H9 (cell line): Measurements from ENCODE around the gene TOGARAM2. TPM values are rescaled to one million over a fixed set of nuclear protein-coding genes. Genes with fewer than 3 reads are reported as not detected.
"Not testable (repeated sequence)": the region's sequence is repeated elsewhere in the genome, so short reads cannot be mapped to it uniquely, and the experiment has no call there.

ENCODE experiments used
- DNase-seq: peaks from one replicate; pipeline ENCODE4 v3.0.0-alpha.2; 2017
- H2AFZ ChIP-seq: one replicate; pipeline ENCODE4 v1.6.1; 2013; ENCODE audit warnings: mild to moderate bottlenecking, low read length, control low read depth, moderate library complexity
- H2AK5ac ChIP-seq: 2 replicates; pipeline ENCODE4 v1.6.1; 2013; ENCODE audit warnings: low read length, control low read depth, mixed read lengths; ENCODE audit not compliant: insufficient read length
- H2BK120ac ChIP-seq: one replicate; pipeline ENCODE4 v1.6.1; 2013; ENCODE audit warnings: low read depth, mild to moderate bottlenecking, low read length, control low read depth, inconsistent platforms; ENCODE audit not compliant: poor library complexity, severe bottlenecking
- H2BK12ac ChIP-seq: 2 replicates; pipeline ENCODE4 v1.6.1; 2013; ENCODE audit warnings: low read length, control low read depth, mixed read lengths, low read depth; ENCODE audit not compliant: insufficient read length
- H2BK15ac ChIP-seq: 2 replicates; pipeline ENCODE4 v1.6.1; 2013; ENCODE audit warnings: low read depth, low read length, control low read depth
- H2BK20ac ChIP-seq: one replicate; pipeline ENCODE4 v1.6.1; 2013; ENCODE audit warnings: low read depth, mild to moderate bottlenecking, low read length, control low read depth, inconsistent platforms; ENCODE audit not compliant: poor library complexity, severe bottlenecking
- H2BK5ac ChIP-seq: 2 replicates; pipeline ENCODE4 v1.6.1; 2013; ENCODE audit warnings: low read length, control low read depth, mixed read lengths; ENCODE audit not compliant: insufficient read length
- H3K14ac ChIP-seq: 2 replicates; pipeline ENCODE4 v1.6.1; 2013; ENCODE audit warnings: low read length, control low read depth; ENCODE audit not compliant: insufficient read depth
- H3K18ac ChIP-seq: 2 replicates; pipeline ENCODE4 v1.6.1; 2013; ENCODE audit warnings: low read depth, mild to moderate bottlenecking, mixed read lengths, low read length, control low read depth; ENCODE audit not compliant: insufficient read length
- H3K23ac ChIP-seq: 2 replicates; pipeline ENCODE4 v1.6.1; 2013; ENCODE audit warnings: low read length, control low read depth, mixed read lengths, low read depth; ENCODE audit not compliant: insufficient read length
- H3K23me2 ChIP-seq: 2 replicates; pipeline ENCODE4 v1.6.1; 2013; ENCODE audit warnings: low read depth, mild to moderate bottlenecking, mixed read lengths, low read length, control low read depth; ENCODE audit not compliant: insufficient read length, poor library complexity, severe bottlenecking
- H3K27ac ChIP-seq: 2 replicates; pipeline ENCODE4 v1.5.1; 2013; ENCODE audit warnings: low read length, control low read depth, mixed read lengths, low read depth; ENCODE audit not compliant: insufficient read length
- H3K27me3 ChIP-seq: 2 replicates; pipeline ENCODE4 v1.6.1; 2013; ENCODE audit warnings: low read length, control low read depth, inconsistent platforms; ENCODE audit not compliant: insufficient read depth
- H3K4ac ChIP-seq: 2 replicates; pipeline ENCODE4 v1.6.1; 2013; ENCODE audit warnings: low read depth, mild to moderate bottlenecking, control low read depth, inconsistent platforms, low read length, moderate library complexity
- H3K4me1 ChIP-seq: 2 replicates; pipeline ENCODE4 v1.6.1; 2013; ENCODE audit warnings: low read length, control low read depth, inconsistent platforms; ENCODE audit not compliant: insufficient read depth
- H3K4me2 ChIP-seq: 2 replicates; pipeline ENCODE4 v1.6.1; 2013; ENCODE audit warnings: low read length, control low read depth, mixed read lengths; ENCODE audit not compliant: insufficient read length, insufficient read depth
- H3K56ac ChIP-seq: 2 replicates; pipeline ENCODE4 v1.6.1; 2013; ENCODE audit warnings: low read depth, mild to moderate bottlenecking, mixed read lengths, low read length, control low read depth; ENCODE audit not compliant: insufficient read length
- H3K79me1 ChIP-seq: 2 replicates; pipeline ENCODE4 v1.6.1; 2013; ENCODE audit warnings: low read depth, mild to moderate bottlenecking, moderate library complexity, low read length, control low read depth, inconsistent platforms; ENCODE audit not compliant: insufficient read depth, poor library complexity, severe bottlenecking
- H3K79me2 ChIP-seq: 2 replicates; pipeline ENCODE4 v1.6.1; 2013; ENCODE audit warnings: low read length, control low read depth, inconsistent platforms; ENCODE audit not compliant: insufficient read depth
- H3K9ac ChIP-seq: 2 replicates; pipeline ENCODE4 v1.6.1; 2013; ENCODE audit warnings: low read length, control low read depth, mixed read lengths; ENCODE audit not compliant: insufficient read length; ENCODE audit errors: extremely low read depth
- H3K9me3 ChIP-seq: one replicate; pipeline ENCODE4 v1.6.1; 2013; ENCODE audit warnings: low read depth, low read length, inconsistent platforms; ENCODE audit not compliant: control insufficient read depth
- H3T11ph ChIP-seq: one replicate; pipeline ENCODE4 v1.6.1; 2013; ENCODE audit warnings: mild to moderate bottlenecking, low read length, control low read depth, inconsistent platforms
- H4K20me1 ChIP-seq: one replicate; pipeline ENCODE4 v1.6.1; 2013; ENCODE audit not compliant: control insufficient read depth, insufficient read length, insufficient read depth
- H4K5ac ChIP-seq: 2 replicates; pipeline ENCODE4 v1.6.1; 2013; ENCODE audit warnings: low read depth, mild to moderate bottlenecking, mixed read lengths, low read length, control low read depth; ENCODE audit not compliant: insufficient read length
- H4K8ac ChIP-seq: replicated peaks from 2 replicates; pipeline ENCODE4 v1.6.1; 2013; ENCODE audit warnings: low read length, control low read depth, mixed read lengths, low read depth; ENCODE audit not compliant: insufficient read length
- H4K91ac ChIP-seq: 2 replicates; pipeline ENCODE4 v1.6.1; 2013; ENCODE audit warnings: low read depth, mild to moderate bottlenecking, moderate library complexity, mixed read lengths, low read length, control low read depth; ENCODE audit not compliant: insufficient read length
- H3K27ac Mint-ChIP-seq, 3 experiments: 2 replicates in 2 of 3; 3 replicates in 1 of 3; pipeline ENCODE4 v1.8.0; 2020 to 2021; ENCODE audit warnings: mixed read lengths in 3 of 3, mild to moderate bottlenecking in 1 of 3, moderate library complexity in 1 of 3
- H3K27me3 Mint-ChIP-seq: 2 replicates; pipeline ENCODE4 v1.8.0; 2021; ENCODE audit warnings: low read depth, mild to moderate bottlenecking, moderate library complexity, mixed read lengths
- H3K36me3 Mint-ChIP-seq, 3 experiments: 2 replicates in 2 of 3; 3 replicates in 1 of 3; pipeline ENCODE4 v1.8.0; 2020 to 2021; ENCODE audit warnings: low read depth in 3 of 3, mixed read lengths in 3 of 3; ENCODE audit not compliant: insufficient read depth in 1 of 3
- H3K4me1 Mint-ChIP-seq, 2 experiments: 2 replicates each; pipeline ENCODE4 v1.8.0; 2020; ENCODE audit warnings: mixed read lengths in 2 of 2
- H3K4me3 Mint-ChIP-seq, 2 experiments: 2 replicates in 1 of 2; 3 replicates in 1 of 2; pipeline ENCODE4 v1.8.0; 2020 to 2021; ENCODE audit warnings: mild to moderate bottlenecking in 2 of 2, mixed read lengths in 2 of 2, moderate library complexity in 1 of 2
- H3K9me3 Mint-ChIP-seq, 2 experiments: 2 replicates in 1 of 2; 3 replicates in 1 of 2; pipeline ENCODE4 v1.8.0; 2020; ENCODE audit warnings: mild to moderate bottlenecking in 2 of 2, mixed read lengths in 2 of 2, moderate library complexity in 1 of 2
- CTCF ChIP-seq: fragments of 200-600 bp; sonication (generic); conservative IDR thresholded peaks from 3 replicates; pipeline ENCODE4 v1.8.0; 2021; ENCODE audit warnings: antibody characterized with exemption, mild to moderate bottlenecking
- whole genome bisulfite sequencing: extraction: QIAGEN DNeasy Blood & Tissue Kit; methylation state at CpG from one replicate; pipeline ENCODE4 v1.1.7; 2013; ENCODE audit warnings: missing lambda C conversion rate, low lambda C conversion rate, mixed read lengths; ENCODE audit not compliant: insufficient read length; ENCODE audit errors: extremely low coverage; 5-methylcytosine and 5-hydroxymethylcytosine counted together
- total RNA-seq: library from RNA; stranded (reverse); gene quantifications from 2 replicates; pipeline ENCODE4 v1.2.1, GENCODE V29; 2021

The TOGARAM2 gene
- total RNA-seq, 1 experiment from 2014 or later, result 0.83 TPM

DNA sequence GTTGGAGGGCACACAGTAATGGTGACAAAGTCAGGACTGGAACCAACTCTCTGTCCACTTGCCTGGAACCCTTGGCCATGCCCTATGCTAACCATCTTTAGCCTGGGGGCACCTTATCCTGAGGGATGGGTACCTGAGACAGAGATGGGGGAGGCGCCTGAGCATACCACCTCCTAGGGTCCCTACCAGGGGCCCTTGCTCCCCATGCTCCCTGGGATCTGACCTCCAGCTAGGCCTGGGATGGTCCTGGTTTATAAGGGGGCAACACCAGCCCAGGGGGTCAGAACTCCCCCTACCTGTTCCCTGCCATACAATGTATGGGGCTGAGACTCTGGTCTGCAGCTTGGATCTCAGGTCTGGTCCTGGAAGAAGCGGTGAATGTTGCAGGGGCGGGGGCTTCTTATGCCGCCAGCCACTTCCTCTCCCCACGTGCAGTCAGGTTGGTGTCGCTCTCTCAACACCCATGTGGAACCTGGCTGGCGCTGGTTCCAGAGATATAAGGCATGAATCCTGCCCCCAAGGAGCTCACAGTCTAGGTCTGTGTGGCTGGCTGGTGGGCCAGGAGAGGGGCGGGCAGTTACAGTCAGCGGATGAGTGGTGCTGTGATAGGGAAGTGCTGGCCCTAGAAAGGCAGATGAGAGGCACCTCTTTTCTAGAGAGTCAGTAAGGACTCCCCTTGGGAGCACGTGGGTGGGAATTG is 3.8 kb upstream of the TOGARAM2 start:
- no peak overlapping the region for H2BK12ac ChIP-seq
- H2AK5ac ChIP-seq, result no peak overlapping the region
- H3K9ac ChIP-seq, result no peak overlapping the region
- no peak overlapping the region for H2BK15ac ChIP-seq
- peaks cover 4 to 5% of the 10 kb centered on the region in 2 experiments; a peak in 3 of 4 replicates for H3K4me1 Mint-ChIP-seq
- H3K9me3 Mint-ChIP-seq, result no peaks in the 10 kb centered on the region
- no peak overlapping the region for H3K18ac ChIP-seq
- H3K56ac ChIP-seq, result no peak overlapping the region
- no peak overlapping the region for H2BK20ac ChIP-seq
- no peak overlapping the region for H3T11ph ChIP-seq
- no peak overlapping the region for H4K91ac ChIP-seq
- no peak overlapping the region for H3K4me2 ChIP-seq
- H3K9me3 ChIP-seq, result no peaks in the 10 kb centered on the region
- H3K27me3 ChIP-seq, result no peaks in the 10 kb centered on the region
- no peak overlapping the region for H3K4me3 Mint-ChIP-seq
- H3K27ac ChIP-seq, result no peak overlapping the region
- H2BK120ac ChIP-seq, result no peak overlapping the region
- H4K5ac ChIP-seq, result no peak overlapping the region
- H3K79me1 ChIP-seq, result no peaks in the 10 kb centered on the region
- no peaks in the 10 kb centered on the region for H3K23me2 ChIP-seq
- peak overlapping the region in 2 of 3 experiments; percentile 8 to 23; a peak in 2 of 7 replicates for H3K27ac Mint-ChIP-seq
- H3K23ac ChIP-seq, result no peak overlapping the region
- no CpG with 5 or more reads among the region's 10 CpGs for WGBS
- no peak overlapping the region for H4K8ac ChIP-seq
- H3K4ac ChIP-seq, result no peak overlapping the region
- H2BK5ac ChIP-seq, result no peak overlapping the region
- H3K36me3 Mint-ChIP-seq, result no peaks in the 10 kb centered on the region
- H3K4me1 ChIP-seq, result no peaks in the 10 kb centered on the region
- no peak for TF ChIP-seq CTCF
- H4K20me1 ChIP-seq, result no peaks in the 10 kb centered on the region
- peaks cover 2% of the 10 kb centered on the region; the same call in 1 of the 2 replicates for H3K27me3 Mint-ChIP-seq
- no peak for DNase-seq
- no peak overlapping the region for H2AFZ ChIP-seq
- H3K14ac ChIP-seq, result no peak overlapping the region
- H3K79me2 ChIP-seq, result no peaks in the 10 kb centered on the region

- not testable (repeated sequence) for H3K79me2 ChIP-seq, H3K36me3 Mint-ChIP-seq, H3K27ac ChIP-seq, H2AFZ ChIP-seq, H2AK5ac ChIP-seq, H2BK5ac ChIP-seq, H4K8ac ChIP-seq, H3K23me2 ChIP-seq, DNase-seq, H3K18ac ChIP-seq, H3K9me3 Mint-ChIP-seq, H3K4me1 ChIP-seq, H3K27me3 ChIP-seq, H2BK20ac ChIP-seq, H4K20me1 ChIP-seq, H4K91ac ChIP-seq, H3K9ac ChIP-seq, H3K9me3 ChIP-seq, H2BK15ac ChIP-seq, H3K4me2 ChIP-seq, H3K79me1 ChIP-seq, H3K27me3 Mint-ChIP-seq, H3K56ac ChIP-seq, H3K14ac ChIP-seq, H3K23ac ChIP-seq, H3K4me1 Mint-ChIP-seq, H3K4me3 Mint-ChIP-seq, H3T11ph ChIP-seq, H2BK12ac ChIP-seq, H3K4ac ChIP-seq, H3K27ac Mint-ChIP-seq, H4K5ac ChIP-seq, H2BK120ac ChIP-seq
- WGBS, result no CpG with 5 or more reads among the region's 8 CpGs
Observed at GRCh38 chr2:28978001-28978400, 3.1 kb upstream of the TOGARAM2 start.
